Neutrophil (primary cell): ENCODE measurements around the gene PSAPL1.

Experiments
- H3K27ac ChIP-seq: fragments of 200-600 bp; sonication (generic); 2 replicates; pipeline ENCODE4 v1.5.1; 2016; ENCODE audit warnings: mild to moderate bottlenecking, moderate library complexity
- H3K27me3 ChIP-seq: fragments of 200-600 bp; sonication (generic); 2 replicates; pipeline ENCODE4 v1.6.0; 2016; ENCODE audit warnings: mild to moderate bottlenecking
- H3K36me3 ChIP-seq: fragments of 200-600 bp; sonication (generic); 2 replicates; pipeline ENCODE4 v1.5.1; 2017
- H3K4me1 ChIP-seq, 2 experiments: fragments of 200-600 bp in 1 of 2; sonication (generic) in 1 of 2; 1 replicate in 1 of 2; 2 replicates in 1 of 2; pipeline versions ENCODE4 v1.5.1 to v1.6.1; 2013 to 2016; ENCODE audit warnings: low read depth in 1 of 2, low read length in 1 of 2, mild to moderate bottlenecking in 1 of 2, moderate library complexity in 1 of 2; ENCODE audit not compliant: control insufficient read depth in 1 of 2, insufficient read depth in 1 of 2
- H3K4me3 ChIP-seq, 2 experiments: fragments of 200-600 bp in 1 of 2; sonication (generic) in 1 of 2; 1 replicate in 1 of 2; 2 replicates in 1 of 2; pipeline ENCODE4 v1.5.1; 2013 to 2016; ENCODE audit warnings: low read depth in 1 of 2, low read length in 1 of 2, mild to moderate bottlenecking in 1 of 2, moderate library complexity in 1 of 2
- H3K9me3 ChIP-seq: fragments of 200-600 bp; sonication (generic); 2 replicates; pipeline ENCODE4 v1.5.1; 2016
- CTCF ChIP-seq: fragments of 200-600 bp; sonication (generic); IDR thresholded peaks from 2 replicates; pipeline ENCODE4 v1.5.1; 2016; ENCODE audit warnings: antibody characterized with exemption

Gene PSAPL1

GRCh38 chr4:7417639-7418038 lies 17.1 kb downstream of the PSAPL1 start:
- H3K27me3 ChIP-seq = peaks cover 34% of the 10 kb centered on the region
- H3K4me1 ChIP-seq = no peaks in the 10 kb centered on the region
- no peak overlapping the region for H3K4me3 ChIP-seq
- H3K27ac ChIP-seq = no peak overlapping the region
- TF ChIP-seq CTCF = no peak
- no peaks in the 10 kb centered on the region for H3K9me3 ChIP-seq
- H3K36me3 ChIP-seq = no peaks in the 10 kb centered on the region

DNA sequence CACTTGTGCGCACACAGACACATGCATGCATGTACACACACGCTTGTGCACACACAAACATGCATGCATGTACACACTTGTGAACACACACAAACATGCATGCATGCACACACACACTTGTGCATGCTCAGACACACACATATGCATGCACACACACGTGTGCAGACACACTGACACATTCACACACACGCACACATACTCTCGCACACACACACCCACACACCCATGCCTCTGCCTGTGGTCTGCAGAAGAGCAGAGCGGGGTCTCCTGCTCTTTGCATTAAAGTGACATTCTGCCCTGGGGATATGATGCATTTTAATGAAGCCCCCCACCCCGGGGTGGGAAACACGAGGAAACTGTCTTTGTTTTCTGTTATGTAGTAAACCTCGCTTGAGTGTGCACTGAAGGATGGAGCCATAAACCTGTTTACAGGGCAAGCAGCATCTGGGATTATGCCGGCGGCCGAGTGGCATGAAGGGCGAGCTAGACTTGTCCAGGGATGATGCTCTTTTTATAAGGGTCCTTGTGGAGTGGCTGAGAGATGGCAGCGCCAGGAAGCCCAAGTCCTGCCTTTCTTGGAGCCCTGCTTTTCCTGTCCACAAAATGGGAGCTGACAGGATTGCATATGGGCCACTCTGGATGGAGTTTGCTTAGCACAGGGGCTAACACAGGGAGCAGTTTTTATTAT lies 17.8 kb downstream of the PSAPL1 start:
- Histone ChIP-seq H3K9me3 (no peaks in the 10 kb centered on the region), H3K27me3 (peaks cover 38% of the 10 kb centered on the region), H3K27ac (no peak overlapping the region), H3K4me1 (no peaks in the 10 kb centered on the region), H3K36me3 (no peaks in the 10 kb centered on the region), H3K4me3 (no peak overlapping the region)
- no peak for TF ChIP-seq CTCF

DNA sequence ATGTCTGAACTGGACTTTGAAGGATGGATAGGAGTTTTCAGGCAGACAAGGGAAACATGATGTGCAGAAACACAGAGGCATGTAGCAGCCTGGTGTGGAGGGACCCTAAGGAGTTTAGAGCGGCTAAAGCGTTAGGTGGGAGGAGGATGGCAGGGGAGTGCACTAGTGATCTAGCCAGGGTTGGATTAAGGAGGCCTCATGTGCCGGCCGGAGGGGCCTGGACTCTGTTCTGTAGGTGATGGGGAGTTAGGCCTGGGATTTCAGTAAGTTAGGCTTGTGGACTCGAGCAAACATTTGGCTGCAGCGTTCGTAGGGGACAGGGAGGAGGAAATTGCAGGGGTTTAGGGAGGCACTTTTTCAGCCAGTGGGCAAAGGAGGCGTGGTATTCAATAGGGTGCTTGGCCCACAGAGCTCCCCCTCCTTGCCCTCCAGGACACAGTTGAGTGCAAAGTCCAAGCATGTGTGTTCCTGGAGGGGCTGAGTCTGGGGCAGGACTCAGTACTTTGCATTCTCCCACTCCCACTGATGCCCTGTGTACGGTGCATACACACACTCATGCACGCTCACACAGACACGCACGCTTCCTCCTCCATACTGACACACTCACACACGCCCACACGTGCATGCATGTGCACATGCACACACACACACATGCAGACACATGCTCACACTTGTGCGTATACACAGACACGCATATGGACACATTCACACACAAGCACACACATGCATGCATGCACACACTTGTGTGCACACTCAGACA lies 18.6 kb downstream of the PSAPL1 start:
- no peak overlapping the region for H3K27ac ChIP-seq
- H3K36me3 ChIP-seq = no peaks in the 10 kb centered on the region
- H3K27me3 ChIP-seq = peaks cover 38% of the 10 kb centered on the region
- TF ChIP-seq CTCF = no peak
- no peaks in the 10 kb centered on the region for H3K9me3 ChIP-seq
- no peak overlapping the region for H3K4me3 ChIP-seq
- H3K4me1 ChIP-seq = no peaks in the 10 kb centered on the region

DNA sequence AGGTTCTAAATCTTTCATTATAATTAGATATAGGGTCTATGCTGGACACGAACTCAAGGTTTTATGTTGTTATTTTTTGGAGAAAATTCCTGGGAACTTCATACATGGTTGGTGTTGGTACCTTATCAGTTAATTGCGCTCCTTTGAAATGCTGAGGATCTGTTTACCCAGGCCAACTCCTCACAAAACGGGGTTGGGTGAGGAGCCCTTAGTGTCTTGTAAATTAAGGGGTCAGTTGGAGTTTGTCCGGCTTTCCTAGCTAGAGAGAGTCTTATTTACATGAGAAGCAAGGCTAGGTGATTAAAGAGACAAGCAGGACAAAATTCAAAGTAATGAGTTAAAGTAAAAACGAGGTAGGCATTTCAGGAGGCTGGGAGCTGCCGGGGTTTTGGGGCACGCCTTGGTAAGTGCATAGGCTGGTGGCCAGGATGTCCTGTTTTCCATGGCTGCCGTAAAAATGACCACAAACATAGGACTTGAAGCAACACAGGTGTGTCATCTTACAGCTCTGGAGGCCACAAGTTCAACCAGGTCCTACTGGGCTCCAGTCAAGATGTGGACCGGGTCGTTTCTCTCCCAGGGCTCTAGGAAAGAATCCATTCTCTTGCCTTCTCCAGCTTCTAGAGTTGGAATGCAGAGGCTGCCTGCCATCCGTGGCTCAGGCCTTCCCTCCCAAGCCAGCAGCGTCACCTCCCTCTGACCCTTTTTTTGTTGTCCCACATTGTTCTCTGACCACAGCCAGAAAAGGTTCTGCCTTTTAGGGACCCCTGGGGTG lies 19.8 kb downstream of the PSAPL1 start:
- no peak for TF ChIP-seq CTCF

DNA sequence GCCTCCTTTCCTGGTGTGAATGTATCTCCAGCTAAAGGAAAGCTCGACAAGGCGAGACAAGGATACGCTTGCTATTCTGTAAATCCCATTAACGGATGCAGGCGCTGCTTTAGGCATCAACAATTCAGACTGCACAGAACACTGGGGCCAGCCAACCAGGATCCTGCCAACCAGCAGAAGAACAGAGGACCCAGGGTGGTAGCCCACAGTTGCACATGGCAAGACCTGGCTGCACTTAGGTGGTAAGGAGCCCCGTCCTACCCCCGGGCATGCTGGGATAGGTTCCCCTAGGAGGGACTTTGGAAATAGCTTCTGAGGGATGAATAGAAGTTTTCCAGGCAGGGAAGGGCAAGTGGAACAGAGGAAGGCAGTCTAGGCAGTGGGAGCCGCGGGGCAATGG lies 20.7 kb downstream of the PSAPL1 start:
- Histone ChIP-seq H3K4me3 (no peak overlapping the region), H3K9me3 (no peaks in the 10 kb centered on the region), H3K4me1 (no peaks in the 10 kb centered on the region), H3K36me3 (no peaks in the 10 kb centered on the region), H3K27me3 (peaks cover 38% of the 10 kb centered on the region), H3K27ac (no peak overlapping the region)
- TF ChIP-seq CTCF = no peak

More for the DNA sequence above, 19.8 kb downstream of the PSAPL1 start:
- H3K9me3 ChIP-seq = no peaks in the 10 kb centered on the region
- no peak overlapping the region for H3K27ac ChIP-seq
- H3K36me3 ChIP-seq = no peaks in the 10 kb centered on the region
- peaks cover 38% of the 10 kb centered on the region for H3K27me3 ChIP-seq
- H3K4me3 ChIP-seq = no peak overlapping the region
- H3K4me1 ChIP-seq = no peaks in the 10 kb centered on the region
